Astrocyte (in vitro differentiated cells and primary cell): ENCODE data around the gene MYLIP. TPM values are rescaled to one million over a fixed set of nuclear protein-coding genes. Genes with fewer than 3 reads are reported as not detected.

Source experiments
- DNase-seq: peaks from one replicate; pipeline ENCODE4 v3.0.0-alpha.2; 2010; ENCODE audit warnings: low read depth
- FAIRE-seq: peaks from 2 replicates; lab custom pipeline; 2011; peaks lifted over from hg19 to GRCh38; lab: Jason Lieb, UNC
- H2AFZ ChIP-seq: 2 replicates; pipeline ENCODE4 v1.6.0; 2012; ENCODE audit warnings: low read depth, low read length, inconsistent platforms
- H3K27ac ChIP-seq: 2 replicates; pipeline ENCODE4 v1.5.1; 2011; ENCODE audit warnings: low read depth, low read length, inconsistent platforms
- H3K27me3 ChIP-seq: 2 replicates; pipeline ENCODE4 v1.6.0; 2011; ENCODE audit warnings: low read length, inconsistent platforms; ENCODE audit not compliant: insufficient read depth
- H3K36me3 ChIP-seq: 2 replicates; pipeline ENCODE4 v1.5.1; 2011; ENCODE audit warnings: low read length, inconsistent platforms; ENCODE audit not compliant: insufficient read depth
- H3K4me1 ChIP-seq: 2 replicates; pipeline ENCODE4 v1.5.1; 2011; ENCODE audit warnings: low read length, inconsistent platforms; ENCODE audit not compliant: insufficient read depth
- H3K4me2 ChIP-seq: 2 replicates; pipeline ENCODE4 v1.6.0; 2012; ENCODE audit warnings: low read length, inconsistent platforms
- H3K4me3 ChIP-seq: 2 replicates; pipeline ENCODE4 v1.5.1; 2011; ENCODE audit warnings: low read depth, mild to moderate bottlenecking, low read length, inconsistent platforms; ENCODE audit not compliant: insufficient read depth
- H3K79me2 ChIP-seq: 2 replicates; pipeline ENCODE4 v1.6.0; 2012; ENCODE audit warnings: mild to moderate bottlenecking, low read length, inconsistent platforms; ENCODE audit not compliant: insufficient read depth
- H3K9ac ChIP-seq: 2 replicates; pipeline ENCODE4 v1.6.0; 2012; ENCODE audit warnings: mild to moderate bottlenecking, low read length, inconsistent platforms
- H3K9me3 ChIP-seq: 2 replicates; pipeline ENCODE4 v1.5.1; 2012; ENCODE audit warnings: low read depth, mild to moderate bottlenecking, low read length, inconsistent platforms; ENCODE audit not compliant: insufficient read depth
- H4K20me1 ChIP-seq: 2 replicates; pipeline ENCODE4 v1.6.0; 2012; ENCODE audit warnings: low read length, inconsistent platforms; ENCODE audit not compliant: insufficient read depth
- H3K27ac Mint-ChIP-seq: one replicate; pipeline ENCODE4 v1.8.0; 2021; ENCODE audit warnings: mild to moderate bottlenecking, mixed read lengths; ENCODE audit not compliant: unreplicated experiment
- H3K27me3 Mint-ChIP-seq: one replicate; pipeline ENCODE4 v1.8.0; 2021; ENCODE audit warnings: low read depth, mixed read lengths; ENCODE audit not compliant: unreplicated experiment
- H3K36me3 Mint-ChIP-seq: one replicate; pipeline ENCODE4 v1.8.0; 2021; ENCODE audit warnings: low read depth, mixed read lengths; ENCODE audit not compliant: unreplicated experiment
- H3K4me1 Mint-ChIP-seq: one replicate; pipeline ENCODE4 v1.8.0; 2021; ENCODE audit warnings: low read depth, mixed read lengths; ENCODE audit not compliant: unreplicated experiment
- H3K4me3 Mint-ChIP-seq: one replicate; pipeline ENCODE4 v1.8.0; 2021; ENCODE audit warnings: mild to moderate bottlenecking, moderate library complexity, mixed read lengths; ENCODE audit not compliant: unreplicated experiment
- H3K9me3 Mint-ChIP-seq: one replicate; pipeline ENCODE4 v1.8.0; 2021; ENCODE audit warnings: mild to moderate bottlenecking, mixed read lengths; ENCODE audit not compliant: unreplicated experiment
- EZH2 ChIP-seq: IDR thresholded peaks from 2 replicates; pipeline ENCODE4 v1.6.1; 2012; ENCODE audit warnings: mild to moderate bottlenecking, low read length, inconsistent platforms; ENCODE audit not compliant: insufficient read depth
- total RNA-seq: library from RNA; stranded (reverse); gene quantifications from 2 replicates; pipeline ENCODE4 v1.2.1, GENCODE V29; 2021
- TF ChIP-seq, protein P1 (sequence below): IDR thresholded peaks from 2 replicates; pipeline ENCODE4 v1.5.1; 2011; ENCODE audit warnings: low read depth, mild to moderate bottlenecking, inconsistent platforms, low read length, moderate library complexity; ENCODE audit not compliant: insufficient read depth

Gene MYLIP
- total RNA-seq, 1 donor from 2014 or later = 12.9 TPM

DNA sequence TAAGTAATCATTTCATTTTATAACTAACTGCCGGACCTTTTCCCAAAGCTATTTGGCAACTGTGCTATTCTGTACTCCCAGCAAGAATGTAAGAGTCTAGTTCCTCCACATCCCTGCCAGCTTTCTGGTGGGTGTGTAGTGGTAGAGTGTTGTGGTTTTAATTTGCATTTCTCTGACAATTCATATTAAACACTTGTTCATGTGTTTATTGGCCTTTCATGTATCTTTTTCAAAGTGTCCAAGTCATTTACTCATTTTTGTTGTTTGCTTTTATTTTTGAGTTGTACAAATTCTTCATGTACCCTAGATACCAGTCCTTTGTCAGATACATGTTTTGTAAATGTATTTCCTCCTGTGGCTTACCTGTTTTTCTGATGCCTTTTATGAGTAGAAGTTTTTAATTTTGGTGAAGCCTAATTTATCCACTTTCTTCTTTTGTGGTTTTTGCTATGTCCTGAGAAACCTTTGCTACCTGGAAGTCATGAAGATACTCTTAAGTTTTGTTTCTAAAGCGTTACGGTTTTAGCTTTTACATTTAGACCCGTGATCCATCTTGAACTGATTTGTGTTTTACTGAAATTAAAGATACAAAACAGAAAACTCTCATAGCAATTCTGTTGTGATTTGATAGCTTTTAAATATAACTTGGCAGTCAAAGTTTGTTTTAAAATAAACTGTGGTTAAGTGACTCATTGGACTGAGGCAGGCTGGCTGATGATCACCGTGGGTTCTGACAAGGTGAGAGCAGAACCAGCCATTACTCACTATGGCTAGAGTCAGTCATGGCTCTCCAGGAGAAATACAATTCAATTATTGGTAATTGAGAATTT, 8.0 kb downstream of the MYLIP start:
- Histone ChIP-seq H3K4me1 (peaks cover 14% of the 10 kb centered on the region), H3K9ac (peak overlapping the region; percentile 47), H3K4me3 (peak overlapping the region; percentile 21), H4K20me1 (peaks cover 8% of the 10 kb centered on the region), H3K9me3 (no peaks in the 10 kb centered on the region), H2AFZ (no peak overlapping the region), H3K36me3 (no peaks in the 10 kb centered on the region), H3K4me2 (peak overlapping the region; percentile 75), H3K79me2 (no peaks in the 10 kb centered on the region), H3K27ac (peak overlapping the region; percentile 46), H3K27me3 (peaks cover 17% of the 10 kb centered on the region)
- H3K36me3 Mint-ChIP-seq = no peaks in the 10 kb centered on the region
- peak overlapping the region; percentile 77 for H3K27ac Mint-ChIP-seq
- peak; percentile 94 for DNase-seq
- no peaks in the 10 kb centered on the region for H3K9me3 Mint-ChIP-seq
- TF ChIP-seq, protein P1, sequence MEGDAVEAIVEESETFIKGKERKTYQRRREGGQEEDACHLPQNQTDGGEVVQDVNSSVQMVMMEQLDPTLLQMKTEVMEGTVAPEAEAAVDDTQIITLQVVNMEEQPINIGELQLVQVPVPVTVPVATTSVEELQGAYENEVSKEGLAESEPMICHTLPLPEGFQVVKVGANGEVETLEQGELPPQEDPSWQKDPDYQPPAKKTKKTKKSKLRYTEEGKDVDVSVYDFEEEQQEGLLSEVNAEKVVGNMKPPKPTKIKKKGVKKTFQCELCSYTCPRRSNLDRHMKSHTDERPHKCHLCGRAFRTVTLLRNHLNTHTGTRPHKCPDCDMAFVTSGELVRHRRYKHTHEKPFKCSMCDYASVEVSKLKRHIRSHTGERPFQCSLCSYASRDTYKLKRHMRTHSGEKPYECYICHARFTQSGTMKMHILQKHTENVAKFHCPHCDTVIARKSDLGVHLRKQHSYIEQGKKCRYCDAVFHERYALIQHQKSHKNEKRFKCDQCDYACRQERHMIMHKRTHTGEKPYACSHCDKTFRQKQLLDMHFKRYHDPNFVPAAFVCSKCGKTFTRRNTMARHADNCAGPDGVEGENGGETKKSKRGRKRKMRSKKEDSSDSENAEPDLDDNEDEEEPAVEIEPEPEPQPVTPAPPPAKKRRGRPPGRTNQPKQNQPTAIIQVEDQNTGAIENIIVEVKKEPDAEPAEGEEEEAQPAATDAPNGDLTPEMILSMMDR = no peak
- peak; percentile 86 for FAIRE-seq
- H3K4me3 Mint-ChIP-seq = peak overlapping the region; percentile 34
- H3K27me3 Mint-ChIP-seq = no peaks in the 10 kb centered on the region
- peaks cover 60% of the 10 kb centered on the region for H3K4me1 Mint-ChIP-seq

DNA sequence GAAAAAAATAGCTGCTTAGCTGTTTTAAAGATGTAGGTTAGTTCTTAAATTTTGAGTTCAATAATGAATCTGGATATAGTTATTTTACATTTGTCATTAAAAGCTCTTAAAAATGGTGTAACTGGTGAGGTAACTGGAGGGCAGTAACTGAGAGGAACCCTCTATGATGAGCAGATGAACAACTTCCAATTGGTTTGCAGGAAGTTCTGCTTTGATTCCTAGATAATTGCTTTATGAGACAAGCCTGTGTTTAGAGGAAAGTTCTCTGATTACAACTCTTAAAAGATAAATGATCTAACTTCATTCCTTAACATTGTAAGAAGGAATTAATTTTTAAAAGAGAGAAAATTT, 8.5 kb downstream of the MYLIP start:
- Histone ChIP-seq H3K27ac (peak overlapping the region; percentile 46), H3K79me2 (no peaks in the 10 kb centered on the region), H3K9ac (no peak overlapping the region), H3K9me3 (no peaks in the 10 kb centered on the region), H3K4me1 (peaks cover 14% of the 10 kb centered on the region), H3K4me3 (no peak overlapping the region), H2AFZ (no peak overlapping the region), H3K4me2 (peak overlapping the region; percentile 75), H3K36me3 (no peaks in the 10 kb centered on the region), H4K20me1 (peaks cover 8% of the 10 kb centered on the region), H3K27me3 (peaks cover 17% of the 10 kb centered on the region)
- peak overlapping the region; percentile 37 for H3K27ac Mint-ChIP-seq
- no peaks in the 10 kb centered on the region for H3K9me3 Mint-ChIP-seq
- DNase-seq = no peak
- no peak overlapping the region for H3K4me3 Mint-ChIP-seq
- peaks cover 60% of the 10 kb centered on the region for H3K4me1 Mint-ChIP-seq
- peaks cover 3% of the 10 kb centered on the region for H3K36me3 Mint-ChIP-seq
- H3K27me3 Mint-ChIP-seq = no peaks in the 10 kb centered on the region
- no peak for FAIRE-seq
- TF ChIP-seq, protein P1 = no peak
- TF ChIP-seq EZH2 = no peak

DNA sequence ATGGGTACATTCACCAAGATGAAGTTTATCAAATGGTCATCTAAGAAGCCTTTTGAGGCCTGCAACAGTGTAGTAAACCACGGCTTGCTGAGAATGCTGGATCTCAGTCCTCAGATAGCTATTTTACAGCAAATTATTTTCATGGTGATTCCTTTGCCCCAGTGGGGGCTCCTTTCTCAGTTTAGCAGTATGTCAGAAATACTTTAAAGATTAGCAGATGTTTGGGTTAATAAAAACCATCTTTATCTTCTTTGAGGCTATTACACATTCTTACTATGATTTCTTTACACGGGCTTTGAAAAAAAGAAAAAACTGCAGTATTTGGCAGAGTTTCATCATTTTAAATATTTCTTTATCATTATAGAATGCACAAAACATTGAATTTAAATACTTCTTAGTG, 10.7 kb downstream of the MYLIP start:
- Histone ChIP-seq H2AFZ (no peak overlapping the region), H3K36me3 (no peaks in the 10 kb centered on the region), H3K4me3 (no peak overlapping the region), H4K20me1 (peaks cover 8% of the 10 kb centered on the region), H3K27me3 (peaks cover 17% of the 10 kb centered on the region), H3K27ac (no peak overlapping the region), H3K9ac (no peak overlapping the region), H3K79me2 (no peaks in the 10 kb centered on the region), H3K4me1 (peaks cover 14% of the 10 kb centered on the region), H3K9me3 (no peaks in the 10 kb centered on the region), H3K4me2 (no peak overlapping the region)
- Mint-ChIP-seq H3K27ac (no peak overlapping the region), H3K4me1 (peaks cover 44% of the 10 kb centered on the region), H3K36me3 (peaks cover 12% of the 10 kb centered on the region), H3K4me3 (no peak overlapping the region), H3K9me3 (no peaks in the 10 kb centered on the region), H3K27me3 (no peaks in the 10 kb centered on the region)
- no peak for FAIRE-seq
- TF ChIP-seq, protein P1 = no peak
- TF ChIP-seq EZH2 = no peak
- DNase-seq = no peak
